ENCODE data around the gene CNNM2. TPM values are rescaled to one million over a fixed set of nuclear protein-coding genes. Genes with fewer than 3 reads are reported as not detected.

CNNM2 gene
- total and polyA plus RNA-seq, 4 donors: 3.0 to 18.3 (median 7.8) TPM

- TF ChIP-seq CTCF (IDR thresholded peaks at IDR 0.05; ENCODE audit: control extremely low read depth, extremely low read depth): no peak
- WGBS, 2 donors: 94 to 98% methylated on average over 3 of the region's 3 CpGs
- H3K9me3 ChIP-seq (ENCODE audit: control insufficient read depth in 4 of 4, insufficient read depth in 3 of 4, low read length in 3 of 4): no peaks in the 10 kb centered on the region
Measured at GRCh38 chr10:102948786-102949185, 30.7 kb downstream of the CNNM2 start.

GRCh38 chr10:102949916-102950315, 31.8 kb downstream of the CNNM2 start:
- H3K4me3 ChIP-seq: no peak overlapping the region
- H3K9me3 ChIP-seq (ENCODE audit: control insufficient read depth in 4 of 4, insufficient read depth in 3 of 4, low read length in 3 of 4): no peaks in the 10 kb centered on the region
- no peak for DNase-seq
- H3K27me3 ChIP-seq (ENCODE audit: control insufficient read depth in 3 of 3, insufficient read depth in 3 of 3, low read length in 2 of 3): no peaks in the 10 kb centered on the region
- no peak overlapping the region for H3K27ac ChIP-seq (ENCODE audit: low read depth in 1 of 2, low read length in 1 of 2)
- no peak overlapping the region for H3K9ac ChIP-seq (ENCODE audit: insufficient read depth in 1 of 2, low read length in 2 of 2)
- WGBS, 2 donors: 77 to 78% methylated on average over 4 of the region's 4 CpGs
- no peaks in the 10 kb centered on the region for H3K36me3 ChIP-seq (ENCODE audit: control insufficient read depth in 4 of 4, insufficient read depth in 4 of 4, low read length in 4 of 4)
- no peak for ATAC-seq (ENCODE audit: insufficient read depth, low FRiP score)
- TF ChIP-seq CTCF (IDR thresholded peaks at IDR 0.05; ENCODE audit: control extremely low read depth, extremely low read depth): no peak
- peaks cover 0 to 8% (median 3%) of the 10 kb centered on the region in 5 donors for H3K4me1 ChIP-seq (ENCODE audit: control insufficient read depth in 5 of 5, insufficient read depth in 5 of 5, low read length in 5 of 5)

More at GRCh38 chr10:102948786-102949185, 30.7 kb downstream of the CNNM2 start:
- no peak for DNase-seq
- ATAC-seq (ENCODE audit: insufficient read depth, low FRiP score): no peak
- Histone ChIP-seq H3K36me3 (ENCODE audit: control insufficient read depth in 4 of 4, insufficient read depth in 4 of 4, low read length in 4 of 4) (no peaks in the 10 kb centered on the region), H3K4me1 (ENCODE audit: control insufficient read depth in 5 of 5, insufficient read depth in 5 of 5, low read length in 5 of 5) (peaks cover 0 to 8% (median 3%) of the 10 kb centered on the region in 5 donors), H3K27ac (ENCODE audit: low read depth in 1 of 2, low read length in 1 of 2) (no peak overlapping the region), H3K4me3 (no peak overlapping the region), H3K27me3 (ENCODE audit: control insufficient read depth in 3 of 3, insufficient read depth in 3 of 3, low read length in 2 of 3) (no peaks in the 10 kb centered on the region), H3K9ac (ENCODE audit: insufficient read depth in 1 of 2, low read length in 2 of 2) (no peak overlapping the region)

- no peak for TF ChIP-seq CTCF (IDR thresholded peaks at IDR 0.05; ENCODE audit: control extremely low read depth, extremely low read depth)
- Histone ChIP-seq H3K27ac (ENCODE audit: low read depth in 1 of 2, low read length in 1 of 2) (no peak overlapping the region), H3K4me3 (no peak overlapping the region), H3K27me3 (ENCODE audit: control insufficient read depth in 3 of 3, insufficient read depth in 3 of 3, low read length in 2 of 3) (no peaks in the 10 kb centered on the region), H3K36me3 (ENCODE audit: control insufficient read depth in 4 of 4, insufficient read depth in 4 of 4, low read length in 4 of 4) (no peaks in the 10 kb centered on the region), H3K9me3 (ENCODE audit: control insufficient read depth in 4 of 4, insufficient read depth in 3 of 4, low read length in 3 of 4) (no peaks in the 10 kb centered on the region), H3K9ac (ENCODE audit: insufficient read depth in 1 of 2, low read length in 2 of 2) (no peak overlapping the region), H3K4me1 (ENCODE audit: control insufficient read depth in 5 of 5, insufficient read depth in 5 of 5, low read length in 5 of 5) (peaks cover 0 to 1% (median 0%) of the 10 kb centered on the region in 5 donors)
- 98% methylated on average over 3 of the region's 3 CpGs for WGBS, 2 donors
- ATAC-seq (ENCODE audit: insufficient read depth, low FRiP score) (no peak), DNase-seq (no peak)
Measured at GRCh38 chr10:102951316-102951715, 33.2 kb downstream of the CNNM2 start.

GRCh38 chr10:102959360-102959759, 41.3 kb downstream of the CNNM2 start:
- 88 to 96% methylated on average over 1 of the region's 1 CpG for WGBS, 2 donors
- DNase-seq: peak in 2 of 3 donors; percentile 72 to 82

More at GRCh38 chr10:102959360-102959759, 41.3 kb downstream of the CNNM2 start:
- Histone ChIP-seq H3K27me3 (ENCODE audit: control insufficient read depth in 3 of 3, insufficient read depth in 3 of 3, low read length in 2 of 3) (no peaks in the 10 kb centered on the region), H3K27ac (ENCODE audit: low read depth in 1 of 2, low read length in 1 of 2) (no peak overlapping the region), H3K36me3 (ENCODE audit: control insufficient read depth in 4 of 4, insufficient read depth in 4 of 4, low read length in 4 of 4) (peaks cover 0 to 1% (median 0%) of the 10 kb centered on the region in 4 donors), H3K9me3 (ENCODE audit: control insufficient read depth in 4 of 4, insufficient read depth in 3 of 4, low read length in 3 of 4) (no peaks in the 10 kb centered on the region), H3K4me3 (no peak overlapping the region), H3K4me1 (ENCODE audit: control insufficient read depth in 5 of 5, insufficient read depth in 5 of 5, low read length in 5 of 5) (peaks cover 0 to 20% (median 4%) of the 10 kb centered on the region in 5 donors), H3K9ac (ENCODE audit: insufficient read depth in 1 of 2, low read length in 2 of 2) (no peak overlapping the region)
- no peak for TF ChIP-seq CTCF (IDR thresholded peaks at IDR 0.05; ENCODE audit: control extremely low read depth, extremely low read depth)
- ATAC-seq (ENCODE audit: insufficient read depth, low FRiP score): no peak
